Measurements from ENCODE around the gene TRAPPC14. TPM values are rescaled to one million over a fixed set of nuclear protein-coding genes. Genes with fewer than 3 reads are reported as not detected.

Gene TRAPPC14
- total RNA-seq, 4 donors from 2014 or later: 9.3 to 20.2 (median 13.1) TPM

DNA sequence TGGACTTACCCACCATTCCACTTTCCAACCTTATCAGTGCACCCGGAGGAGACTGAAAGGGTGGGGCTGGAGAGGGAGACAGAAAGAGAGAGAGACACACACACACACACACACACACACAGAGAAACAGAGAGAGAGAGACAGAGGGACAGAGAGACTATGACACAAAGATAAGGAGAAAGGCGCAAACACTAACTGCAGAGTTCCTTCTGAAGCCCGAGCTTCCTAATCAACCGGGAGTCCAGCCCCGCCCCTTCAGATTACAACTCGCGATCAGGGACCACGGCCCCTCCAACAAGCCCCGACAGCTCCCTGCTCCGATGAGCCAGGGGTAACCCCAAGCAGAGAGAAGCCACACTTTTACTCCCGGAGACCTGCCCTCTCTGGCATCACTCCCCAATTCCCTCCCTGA lies 9.4 kb upstream of the TRAPPC14 start:
- peaks cover 0 to 27% (median under 1%) of the 10 kb centered on the region in 4 donors for H3K27me3 ChIP-seq
- no peaks in the 10 kb centered on the region for H3K9me3 ChIP-seq
- H3K27ac ChIP-seq: peak overlapping the region; percentile 75 to 88 (median 83)
- WGBS, 2 donors: 2 to 3% methylated on average over 9 to 11 of the region's 11 CpGs
- peaks cover 27 to 62% (median 33%) of the 10 kb centered on the region in 3 donors for H3K4me1 ChIP-seq
- H3K36me3 ChIP-seq: no peaks in the 10 kb centered on the region
- intact Hi-C loops (cut with DNase I): no loop called here
- no peak for TF ChIP-seq POLR2A (IDR thresholded peaks at IDR 0.05)
- TF ChIP-seq, protein P1, sequence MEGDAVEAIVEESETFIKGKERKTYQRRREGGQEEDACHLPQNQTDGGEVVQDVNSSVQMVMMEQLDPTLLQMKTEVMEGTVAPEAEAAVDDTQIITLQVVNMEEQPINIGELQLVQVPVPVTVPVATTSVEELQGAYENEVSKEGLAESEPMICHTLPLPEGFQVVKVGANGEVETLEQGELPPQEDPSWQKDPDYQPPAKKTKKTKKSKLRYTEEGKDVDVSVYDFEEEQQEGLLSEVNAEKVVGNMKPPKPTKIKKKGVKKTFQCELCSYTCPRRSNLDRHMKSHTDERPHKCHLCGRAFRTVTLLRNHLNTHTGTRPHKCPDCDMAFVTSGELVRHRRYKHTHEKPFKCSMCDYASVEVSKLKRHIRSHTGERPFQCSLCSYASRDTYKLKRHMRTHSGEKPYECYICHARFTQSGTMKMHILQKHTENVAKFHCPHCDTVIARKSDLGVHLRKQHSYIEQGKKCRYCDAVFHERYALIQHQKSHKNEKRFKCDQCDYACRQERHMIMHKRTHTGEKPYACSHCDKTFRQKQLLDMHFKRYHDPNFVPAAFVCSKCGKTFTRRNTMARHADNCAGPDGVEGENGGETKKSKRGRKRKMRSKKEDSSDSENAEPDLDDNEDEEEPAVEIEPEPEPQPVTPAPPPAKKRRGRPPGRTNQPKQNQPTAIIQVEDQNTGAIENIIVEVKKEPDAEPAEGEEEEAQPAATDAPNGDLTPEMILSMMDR (IDR thresholded peaks at IDR 0.05): no peak
- peak overlapping the region; percentile 37 to 66 (median 54) for H3K4me3 ChIP-seq
- no peak for DNase-seq

DNA sequence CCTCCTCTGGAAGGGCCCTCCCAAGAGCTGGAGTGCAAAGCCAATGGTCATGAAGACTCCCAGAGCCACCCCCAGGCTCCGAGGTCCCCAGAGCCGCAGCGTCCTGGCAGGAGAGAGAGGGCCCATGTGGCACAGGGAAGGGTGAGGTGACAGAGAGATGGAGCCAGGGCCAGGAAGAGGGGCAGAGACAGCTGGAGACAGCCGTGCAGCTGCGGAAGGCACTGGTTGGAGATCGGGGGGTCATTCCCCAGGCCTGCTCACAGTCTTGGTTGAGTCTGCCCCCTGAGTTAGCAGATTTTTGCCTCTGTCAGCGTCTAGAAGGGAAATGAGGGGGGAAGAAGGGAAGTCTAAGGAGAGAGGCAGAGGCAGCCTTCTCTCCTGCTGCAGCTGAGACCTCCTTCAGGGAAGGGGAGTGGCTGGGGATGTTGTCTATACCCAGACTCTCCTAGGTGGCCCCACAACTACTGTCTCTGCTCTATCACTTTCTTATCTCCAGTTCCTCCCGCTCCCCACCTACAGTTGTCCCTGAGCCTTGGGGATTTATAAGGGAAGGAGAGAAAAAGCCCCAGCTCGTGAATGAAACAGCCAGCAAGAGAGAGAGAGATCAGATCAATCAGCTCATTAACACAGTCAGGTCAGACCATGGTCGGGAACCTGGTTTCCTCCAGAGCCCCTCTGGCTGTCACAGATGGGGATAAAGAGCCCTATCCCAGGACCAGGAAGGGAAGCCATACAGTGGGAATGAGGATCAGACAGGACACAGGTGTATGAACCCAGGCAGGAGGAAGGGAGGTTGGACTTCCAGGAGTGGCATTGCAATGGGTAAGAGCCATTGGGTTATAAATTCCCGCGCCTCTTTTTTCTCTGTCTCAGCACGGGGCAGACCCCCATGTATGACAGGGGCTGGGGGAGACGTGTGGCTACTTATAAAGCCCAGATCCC lies 8.7 kb upstream of the TRAPPC14 start:
- peak overlapping the region in 3 of 4 donors; percentile 79 to 88 (median 87) for H3K27ac ChIP-seq
- TF ChIP-seq POLR2A (IDR thresholded peaks at IDR 0.05): no peak
- TF ChIP-seq, protein P1 (IDR thresholded peaks at IDR 0.05): no peak
- peaks cover 27 to 68% (median 35%) of the 10 kb centered on the region in 3 donors for H3K4me1 ChIP-seq
- peaks cover 0 to 26% (median 1%) of the 10 kb centered on the region in 4 donors for H3K27me3 ChIP-seq
- H3K4me3 ChIP-seq: peak overlapping the region in 3 of 4 donors; percentile 53 to 66 (median 55)
- no peaks in the 10 kb centered on the region for H3K9me3 ChIP-seq
- WGBS, 2 donors: 41 to 57% methylated on average over 9 to 11 of the region's 14 CpGs
- DNase-seq: no peak
- intact Hi-C loops (cut with DNase I): no loop called here
- H3K36me3 ChIP-seq: no peaks in the 10 kb centered on the region

DNA sequence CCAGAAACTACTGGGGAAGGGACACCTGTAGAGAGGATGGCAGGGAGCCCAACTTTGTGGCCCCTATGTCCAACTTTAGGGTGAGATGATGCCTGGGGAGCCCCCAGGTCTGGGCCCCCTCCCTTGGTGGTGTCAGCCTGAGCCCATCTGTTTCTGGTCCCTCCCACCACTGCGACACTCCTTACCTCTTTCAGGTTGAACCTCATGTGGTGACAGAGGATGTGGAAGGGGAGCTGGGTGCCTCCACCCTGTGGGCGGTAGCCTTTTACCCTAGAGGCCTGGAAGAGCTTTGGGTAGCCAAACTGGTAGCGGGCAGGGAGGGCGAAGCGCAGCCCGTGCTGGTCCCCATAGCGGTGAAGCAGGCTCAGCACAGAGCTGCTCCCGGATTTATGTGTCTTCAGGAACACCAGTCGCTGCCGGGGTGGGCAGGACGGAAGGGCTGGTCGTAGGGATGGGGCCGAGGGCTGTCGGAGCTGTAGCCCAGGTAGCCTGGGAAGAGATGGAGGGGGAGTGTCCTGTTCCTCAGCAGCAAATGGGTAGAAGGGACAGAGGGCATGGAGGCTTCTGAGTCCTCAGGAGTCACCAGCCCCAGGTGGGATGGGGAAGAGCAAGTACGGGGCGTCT lies 7.9 kb upstream of the TRAPPC14 start:
- H3K4me1 ChIP-seq: peaks cover 24 to 66% (median 32%) of the 10 kb centered on the region in 3 donors
- no peaks in the 10 kb centered on the region for H3K36me3 ChIP-seq
- no peaks in the 10 kb centered on the region for H3K9me3 ChIP-seq
- WGBS, 2 donors: 74 to 84% methylated on average over 4 to 6 of the region's 16 CpGs
- no peak for TF ChIP-seq POLR2A (IDR thresholded peaks at IDR 0.05)
- TF ChIP-seq, protein P1 (IDR thresholded peaks at IDR 0.05): no peak
- no peak overlapping the region for H3K4me3 ChIP-seq
- no peak for DNase-seq
- peaks cover 0 to 18% (median 1%) of the 10 kb centered on the region in 4 donors for H3K27me3 ChIP-seq
- intact Hi-C loops (cut with DNase I): no loop called here
- no peak overlapping the region for H3K27ac ChIP-seq

DNA sequence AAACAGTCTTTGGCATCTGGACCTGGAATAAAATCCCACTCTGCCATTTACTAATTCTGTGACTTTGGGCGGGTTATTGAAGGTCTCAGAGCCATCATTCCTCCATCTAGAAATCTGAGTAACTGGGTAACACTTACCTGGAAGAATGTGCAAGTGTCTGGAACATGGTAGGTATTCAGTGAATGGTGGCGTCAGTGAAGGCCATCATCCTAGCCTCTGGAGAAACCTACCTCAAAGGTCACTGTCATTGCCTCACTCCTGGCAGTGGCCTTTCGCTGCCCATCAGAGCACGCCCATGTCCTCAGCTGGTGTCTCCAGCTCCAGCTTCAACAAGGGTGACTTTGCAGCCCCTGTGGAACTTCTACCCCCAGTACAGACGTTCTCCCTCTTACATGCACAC lies 5.3 kb upstream of the TRAPPC14 start:
- Histone ChIP-seq H3K36me3 (no peaks in the 10 kb centered on the region), H3K27ac (peak overlapping the region in 3 of 4 donors; percentile 1 to 79 (median 61)), H3K4me1 (peaks cover 18 to 57% (median 29%) of the 10 kb centered on the region in 3 donors), H3K4me3 (no peak overlapping the region), H3K9me3 (no peaks in the 10 kb centered on the region), H3K27me3 (peaks cover 0 to 3% (median 0%) of the 10 kb centered on the region in 4 donors)
- no peak for TF ChIP-seq POLR2A (IDR thresholded peaks at IDR 0.05)
- TF ChIP-seq, protein P1 (IDR thresholded peaks at IDR 0.05): no peak
- DNase-seq: no peak
- WGBS, 2 donors: 87 to 94% methylated on average over 5 of the region's 5 CpGs
- intact Hi-C loops (cut with DNase I): no loop called here
